ENCODE results near the gene LITAF. TPM values are rescaled to one million over a fixed set of nuclear protein-coding genes. Genes with fewer than 3 reads are reported as not detected.

Gene LITAF
- total RNA-seq, 4 donors from 2014 or later = 31.6 to 95.0 (median 44.5) TPM

- H3K4me3 ChIP-seq = no peak overlapping the region
- H3K4me1 ChIP-seq = peaks cover 0 to 43% (median 3%) of the 10 kb centered on the region in 3 donors
- ATAC-seq = peak; percentile 52
- H3K9me3 ChIP-seq = peaks cover 0 to 10% (median 0%) of the 10 kb centered on the region in 3 donors
- peaks cover 0 to 38% of the 10 kb centered on the region in 2 donors for H3K36me3 ChIP-seq
- 20% methylated on average over 1 of the region's 6 CpGs for WGBS, 2 donors (ENCODE audit: low coverage in 1 of 2)
- H3K27me3 ChIP-seq = no peaks in the 10 kb centered on the region
- H3K27ac ChIP-seq = peak overlapping the region in 3 of 4 donors; percentile 21 to 67 (median 55)
- TF ChIP-seq CTCF (IDR thresholded peaks at IDR 0.05) (no peak), POLR2A (IDR thresholded peaks at IDR 0.05) (no peak), POLR2AphosphoS5 (IDR thresholded peaks at IDR 0.05) (no peak), EP300 (IDR thresholded peaks at IDR 0.05) (no peak)
These were observed 28.9 kb downstream of the LITAF start for GRCh38 chr16:11557801-11558200.

- no peak overlapping the region for H3K4me3 ChIP-seq
- peak overlapping the region in 3 of 4 donors; percentile 21 to 67 (median 55) for H3K27ac ChIP-seq
- H3K36me3 ChIP-seq = peaks cover 0 to 45% of the 10 kb centered on the region in 2 donors
- TF ChIP-seq EP300 (IDR thresholded peaks at IDR 0.05) (no peak), POLR2AphosphoS5 (IDR thresholded peaks at IDR 0.05) (no peak), POLR2A (IDR thresholded peaks at IDR 0.05) (no peak), CTCF (IDR thresholded peaks at IDR 0.05) (no peak)
- H3K27me3 ChIP-seq = no peaks in the 10 kb centered on the region
- H3K9me3 ChIP-seq = peaks cover 0 to 10% (median 0%) of the 10 kb centered on the region in 3 donors
- no peak for ATAC-seq
- WGBS, 2 donors (ENCODE audit: low coverage in 1 of 2) = 80 to 84% methylated on average over 6 to 7 of the region's 9 CpGs
- H3K4me1 ChIP-seq = peaks cover 0 to 50% (median 6%) of the 10 kb centered on the region in 3 donors
These were observed 29.6 kb downstream of the LITAF start for GRCh38 chr16:11556945-11557720.

- H3K36me3 ChIP-seq = peaks cover 0 to 52% of the 10 kb centered on the region in 2 donors
- 93 to 98% methylated on average over 6 to 13 of the region's 13 CpGs for whole genome bisulfite sequencing, 2 donors (ENCODE audit: low coverage in 1 of 2)
These were observed 30.4 kb downstream of the LITAF start for GRCh38 chr16:11556214-11556819.

GRCh38 chr16:11554053-11554452, 32.7 kb downstream of the LITAF start:
- TF ChIP-seq POLR2AphosphoS5 (IDR thresholded peaks at IDR 0.05) (no peak), POLR2A (IDR thresholded peaks at IDR 0.05) (no peak), CTCF (IDR thresholded peaks at IDR 0.05) (no peak), EP300 (IDR thresholded peaks at IDR 0.05) (no peak)
- no peak overlapping the region for H3K27ac ChIP-seq
- H3K4me1 ChIP-seq = peaks cover 0 to 37% (median 3%) of the 10 kb centered on the region in 3 donors
- H3K27me3 ChIP-seq = no peaks in the 10 kb centered on the region
- peaks cover 0 to 71% of the 10 kb centered on the region in 2 donors for H3K36me3 ChIP-seq
- ATAC-seq = no peak
- no peak overlapping the region for H3K4me3 ChIP-seq
- H3K9me3 ChIP-seq = peaks cover 0 to 17% (median 0%) of the 10 kb centered on the region in 3 donors
- 60 to 85% methylated on average over 1 to 6 of the region's 6 CpGs for WGBS, 2 donors (ENCODE audit: low coverage in 1 of 2)

More at GRCh38 chr16:11556214-11556819, 30.4 kb downstream of the LITAF start:
- H3K4me1 ChIP-seq = peaks cover 0 to 53% (median 6%) of the 10 kb centered on the region in 3 donors
- TF ChIP-seq POLR2A (IDR thresholded peaks at IDR 0.05) (no peak), CTCF (IDR thresholded peaks at IDR 0.05) (no peak), POLR2AphosphoS5 (IDR thresholded peaks at IDR 0.05) (no peak), EP300 (IDR thresholded peaks at IDR 0.05) (no peak)
- no peaks in the 10 kb centered on the region for H3K27me3 ChIP-seq
- no peak overlapping the region for H3K4me3 ChIP-seq
- ATAC-seq = no peak
- H3K9me3 ChIP-seq = peaks cover 0 to 10% (median 0%) of the 10 kb centered on the region in 3 donors
- H3K27ac ChIP-seq = no peak overlapping the region

All from gastroesophageal sphincter (tissue), 4 donors.